Uterus (tissue), 4 donors: ENCODE results near the gene SERPINE2. TPM values are rescaled to one million over a fixed set of nuclear protein-coding genes. Genes with fewer than 3 reads are reported as not detected.

Experiments used
- DNase-seq, 2 donors: peaks; one replicate each; pipeline ENCODE4 v3.0.0-alpha.2; 2019 to 2020
- H3K27ac ChIP-seq, 2 donors: fragments of 200-600 bp; sonication (generic); 1 replicate in 1 of 2; 2 replicates in 1 of 2; pipeline ENCODE4 v1.5.1; 2016 to 2018
- H3K27me3 ChIP-seq, 2 donors: fragments of 200-600 bp; sonication (generic); one replicate each; pipeline ENCODE4 v1.5.1; 2018 to 2019; ENCODE audit warnings: control low read depth in 1 of 2
- H3K36me3 ChIP-seq, 2 donors: fragments of 200-600 bp; sonication (generic); one replicate each; pipeline ENCODE4 v1.5.1; 2019; ENCODE audit warnings: control low read depth in 1 of 2
- H3K4me1 ChIP-seq, 2 donors: fragments of 200-600 bp; sonication (generic); one replicate each; pipeline ENCODE4 v1.5.1; 2018 to 2019; ENCODE audit warnings: control low read depth in 1 of 2
- H3K4me3 ChIP-seq, 2 donors: fragments of 200-600 bp; sonication (generic); 1 replicate in 1 of 2; 2 replicates in 1 of 2; pipeline ENCODE4 v1.5.1; 2018 to 2019; ENCODE audit warnings: mild to moderate bottlenecking in 1 of 2
- H3K9me3 ChIP-seq, 2 donors: fragments of 200-600 bp; sonication (generic); one replicate each; pipeline ENCODE4 v1.5.1; 2019; ENCODE audit warnings: control low read depth in 1 of 2
- CTCF ChIP-seq, 4 experiments: fragments of 200-600 bp in 2 of 4; fragments of 450-650 bp in 2 of 4; sonication (generic) in 2 of 4; IDR thresholded peaks; one replicate each; pipeline ENCODE4 v1.5.1; 2016 to 2019; ENCODE audit warnings: antibody characterized with exemption in 4 of 4, mild to moderate bottlenecking in 2 of 4, moderate library complexity in 1 of 4
- POLR2A ChIP-seq, 2 donors: fragments of 450-650 bp; IDR thresholded peaks; one replicate each; pipeline ENCODE4 v1.6.1; 2016; ENCODE audit warnings: antibody characterized with exemption in 2 of 2, mild to moderate bottlenecking in 1 of 2, moderate library complexity in 1 of 2
- intact Hi-C: fragments of 100-400 bp; cut with DNase I; formaldehyde crosslinking; loops from one replicate; pipeline ENCODE4 v1.15.1; 2023; ENCODE audit warnings: low total_unique reads
- total RNA-seq, 4 donors: library from RNA; depleted of rRNA in 3 of 4; stranded (reverse); fragments of >200 nt in 3 of 4; gene quantifications; one replicate each; pipeline versions ENCODE4 v1.1.0 to v1.2.4, GENCODE V29; 2014 to 2023
- donor health status: DM: yes; HTN: yes; CAD: no.

The SERPINE2 gene
- total RNA-seq, 4 donors from 2014 or later = 0.26 to 62.1 (median 6.7) TPM

GRCh38 chr2:223980803-223981202 is 58.3 kb downstream of the SERPINE2 start:
- Histone ChIP-seq H3K27ac (no peak overlapping the region), H3K4me1 (no peaks in the 10 kb centered on the region), H3K36me3 (no peaks in the 10 kb centered on the region), H3K4me3 (no peak overlapping the region), H3K27me3 (no peaks in the 10 kb centered on the region), H3K9me3 (no peaks in the 10 kb centered on the region)
- intact Hi-C loops = no loop called here
- TF ChIP-seq CTCF (IDR thresholded peaks at IDR 0.05) = no peak
- no peak for TF ChIP-seq POLR2A (IDR thresholded peaks at IDR 0.05)
- DNase-seq = no peak

- H3K27ac ChIP-seq = no peak overlapping the region
These were observed 58.7 kb downstream of the SERPINE2 start for GRCh38 chr2:223980397-223980735.

GRCh38 chr2:223979730-223980396 is 59.2 kb downstream of the SERPINE2 start:
- Histone ChIP-seq H3K27ac (no peak overlapping the region), H3K4me3 (no peak overlapping the region), H3K27me3 (no peaks in the 10 kb centered on the region), H3K36me3 (no peaks in the 10 kb centered on the region), H3K9me3 (no peaks in the 10 kb centered on the region), H3K4me1 (no peaks in the 10 kb centered on the region)
- intact Hi-C loops = no loop called here
- DNase-seq = no peak
- TF ChIP-seq POLR2A (IDR thresholded peaks at IDR 0.05) (no peak), CTCF (IDR thresholded peaks at IDR 0.05) (no peak)

More at GRCh38 chr2:223980397-223980735, 58.7 kb downstream of the SERPINE2 start:
- intact Hi-C loops = no loop called here
- Histone ChIP-seq H3K4me1 (no peaks in the 10 kb centered on the region), H3K4me3 (no peak overlapping the region), H3K36me3 (no peaks in the 10 kb centered on the region), H3K27me3 (no peaks in the 10 kb centered on the region), H3K9me3 (no peaks in the 10 kb centered on the region)
- DNase-seq = no peak
- no peak for TF ChIP-seq CTCF (IDR thresholded peaks at IDR 0.05)
- no peak for TF ChIP-seq POLR2A (IDR thresholded peaks at IDR 0.05)

GRCh38 chr2:223978451-223978850 is 60.6 kb downstream of the SERPINE2 start:
- H3K4me3 ChIP-seq = no peak overlapping the region
- H3K36me3 ChIP-seq = no peaks in the 10 kb centered on the region
- no peak overlapping the region for H3K27ac ChIP-seq
- intact Hi-C loops = no loop called here
- TF ChIP-seq CTCF (IDR thresholded peaks at IDR 0.05) (no peak), POLR2A (IDR thresholded peaks at IDR 0.05) (no peak)
- DNase-seq = no peak
- H3K27me3 ChIP-seq = no peaks in the 10 kb centered on the region
- H3K9me3 ChIP-seq = no peaks in the 10 kb centered on the region
- no peaks in the 10 kb centered on the region for H3K4me1 ChIP-seq

- Histone ChIP-seq H3K4me3 (no peak overlapping the region), H3K36me3 (no peaks in the 10 kb centered on the region), H3K4me1 (no peaks in the 10 kb centered on the region), H3K27me3 (no peaks in the 10 kb centered on the region), H3K9me3 (no peaks in the 10 kb centered on the region), H3K27ac (no peak overlapping the region)
- TF ChIP-seq POLR2A (IDR thresholded peaks at IDR 0.05) (no peak), CTCF (IDR thresholded peaks at IDR 0.05) (no peak)
- DNase-seq = no peak
- intact Hi-C loops = no loop called here
These were observed 62.4 kb downstream of the SERPINE2 start for GRCh38 chr2:223976635-223977226.
